OCI-LY3 (cell line): ENCODE results near the gene ZCCHC24.

Experiments used
- H2AFZ ChIP-seq: fragments of 200-600, 300-600 bp; shearing (Covaris generic); 2 replicates; pipeline ENCODE4 v1.6.0; 2014; ENCODE audit warnings: antibody characterized with exemption, low read depth, low read length
- H3K27ac ChIP-seq: fragments of 200-600, 300-600 bp; sonication (generic); 2 replicates; pipeline ENCODE4 v1.5.1; 2014; ENCODE audit warnings: mild to moderate bottlenecking, low read length, moderate library complexity, mixed read lengths
- H3K27me3 ChIP-seq: fragments of 200-600, 300-600 bp; sonication (generic); 2 replicates; pipeline ENCODE4 v1.6.1; 2014; ENCODE audit warnings: low read depth, low read length, mixed read lengths
- H3K36me3 ChIP-seq: fragments of 200-600, 300-600 bp; sonication (generic); replicated peaks from 2 replicates; pipeline ENCODE3; 2014; ENCODE audit warnings: low read depth, low read length, mixed read lengths
- H3K4me1 ChIP-seq: fragments of 300-600, 200-600 bp; sonication (generic); 2 replicates; pipeline ENCODE4 v1.6.1; 2014; ENCODE audit warnings: low read length, mixed read lengths
- H3K4me2 ChIP-seq: fragments of 200-600, 300-600 bp; sonication (generic); 2 replicates; pipeline ENCODE4 v1.6.1; 2014; ENCODE audit warnings: low read length, mixed read lengths
- H3K4me3 ChIP-seq: fragments of 300-600, 200-600 bp; sonication (generic); 2 replicates; pipeline ENCODE4 v1.5.1; 2014; ENCODE audit warnings: antibody characterized with exemption, mild to moderate bottlenecking, low read length, moderate library complexity
- H3K79me2 ChIP-seq: fragments of 300-600, 200-600 bp; shearing (Covaris generic); 2 replicates; pipeline ENCODE4 v1.6.1; 2014; ENCODE audit warnings: mild to moderate bottlenecking, low read length, mixed read lengths
- H3K9ac ChIP-seq: fragments of 300-600, 200-600 bp; shearing (Covaris generic); 2 replicates; pipeline ENCODE4 v1.6.0; 2014; ENCODE audit warnings: mild to moderate bottlenecking, low read length, moderate library complexity
- H3K9me3 ChIP-seq: fragments of 200-600, 300-600 bp; shearing (Covaris generic); 2 replicates; pipeline ENCODE4 v1.6.1; 2014; ENCODE audit warnings: low read length, mixed read lengths; ENCODE audit not compliant: insufficient read depth
- H4K20me1 ChIP-seq: fragments of 200-600, 300-600 bp; sonication (generic); 2 replicates; pipeline ENCODE4 v1.6.1; 2016; ENCODE audit warnings: low read length, mixed read lengths; ENCODE audit not compliant: insufficient read depth
- EZH2phosphoT487 ChIP-seq: fragments of 200-600 bp; shearing (Covaris generic); IDR thresholded peaks from 2 replicates; pipeline ENCODE4 v1.6.1; 2018; ENCODE audit warnings: antibody characterized with exemption, mixed run types, low read depth
- TF ChIP-seq, protein P1 (sequence below): fragments of 200-600, 300-600 bp; sonication (generic); IDR thresholded peaks from 2 replicates; pipeline ENCODE4 v1.5.1; 2014; ENCODE audit warnings: antibody characterized with exemption, low read length, low read depth

Gene ZCCHC24

DNA sequence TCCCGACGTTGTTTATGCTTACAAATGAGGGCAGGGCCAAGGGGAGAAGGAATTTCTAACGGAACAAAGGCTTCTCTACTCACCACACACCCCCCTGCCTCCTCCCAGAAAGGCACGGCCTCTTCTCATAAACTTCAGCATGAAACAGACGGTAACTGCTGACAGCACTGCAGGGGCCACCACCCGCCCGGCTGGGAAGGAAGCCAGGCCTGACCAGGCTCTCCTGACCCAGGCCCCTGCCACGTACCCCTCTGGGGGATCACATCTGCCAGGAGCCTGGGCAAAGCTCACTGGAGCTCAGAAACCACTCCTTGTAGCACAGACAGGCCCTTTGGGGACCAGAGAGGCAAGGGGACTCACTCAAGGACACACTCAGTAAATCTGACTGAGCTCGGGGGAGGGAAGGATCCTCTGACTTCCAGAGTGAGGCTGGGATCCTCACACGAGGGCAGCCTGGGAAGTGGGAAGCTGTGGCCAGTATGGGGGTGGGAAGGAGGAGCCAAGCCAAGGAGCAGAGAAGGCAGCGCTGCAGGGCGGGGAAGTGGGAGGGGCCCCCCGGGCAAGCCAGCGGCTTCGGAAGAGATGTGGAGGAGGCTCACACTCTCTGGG lies 46.1 kb downstream of the ZCCHC24 start:
- Histone ChIP-seq H3K79me2 (no peaks in the 10 kb centered on the region), H3K27ac (no peak overlapping the region), H3K4me3 (no peak overlapping the region), H2AFZ (no peak overlapping the region), H3K4me2 (no peak overlapping the region), H3K9me3 (no peaks in the 10 kb centered on the region), H3K9ac (no peak overlapping the region), H3K36me3 (no peaks in the 10 kb centered on the region), H3K4me1 (no peaks in the 10 kb centered on the region), H4K20me1 (no peaks in the 10 kb centered on the region), H3K27me3 (no peaks in the 10 kb centered on the region)
- no peak for TF ChIP-seq EZH2phosphoT487
- TF ChIP-seq, protein P1, sequence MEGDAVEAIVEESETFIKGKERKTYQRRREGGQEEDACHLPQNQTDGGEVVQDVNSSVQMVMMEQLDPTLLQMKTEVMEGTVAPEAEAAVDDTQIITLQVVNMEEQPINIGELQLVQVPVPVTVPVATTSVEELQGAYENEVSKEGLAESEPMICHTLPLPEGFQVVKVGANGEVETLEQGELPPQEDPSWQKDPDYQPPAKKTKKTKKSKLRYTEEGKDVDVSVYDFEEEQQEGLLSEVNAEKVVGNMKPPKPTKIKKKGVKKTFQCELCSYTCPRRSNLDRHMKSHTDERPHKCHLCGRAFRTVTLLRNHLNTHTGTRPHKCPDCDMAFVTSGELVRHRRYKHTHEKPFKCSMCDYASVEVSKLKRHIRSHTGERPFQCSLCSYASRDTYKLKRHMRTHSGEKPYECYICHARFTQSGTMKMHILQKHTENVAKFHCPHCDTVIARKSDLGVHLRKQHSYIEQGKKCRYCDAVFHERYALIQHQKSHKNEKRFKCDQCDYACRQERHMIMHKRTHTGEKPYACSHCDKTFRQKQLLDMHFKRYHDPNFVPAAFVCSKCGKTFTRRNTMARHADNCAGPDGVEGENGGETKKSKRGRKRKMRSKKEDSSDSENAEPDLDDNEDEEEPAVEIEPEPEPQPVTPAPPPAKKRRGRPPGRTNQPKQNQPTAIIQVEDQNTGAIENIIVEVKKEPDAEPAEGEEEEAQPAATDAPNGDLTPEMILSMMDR, result no peak

DNA sequence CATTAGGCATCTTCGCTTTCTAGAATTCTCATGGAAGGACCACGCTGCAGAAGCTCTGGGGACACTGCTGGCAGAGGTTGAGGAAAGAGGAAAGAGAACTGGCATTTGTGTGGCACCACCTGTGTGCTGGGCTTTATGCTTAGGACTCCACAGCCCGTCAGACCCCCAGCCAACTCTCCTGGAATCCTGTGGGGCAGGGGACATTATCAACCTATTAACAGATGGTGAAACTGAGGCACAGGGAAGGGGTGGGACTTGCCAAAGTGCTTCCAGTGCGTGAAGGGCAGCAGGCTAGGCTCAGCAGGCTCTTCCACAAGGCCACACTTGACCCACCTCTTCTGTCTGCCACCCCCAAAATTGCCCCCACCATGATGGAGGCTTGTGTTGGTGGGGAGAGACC lies 46.8 kb downstream of the ZCCHC24 start:
- Histone ChIP-seq H4K20me1 (no peaks in the 10 kb centered on the region), H2AFZ (no peak overlapping the region), H3K4me2 (no peak overlapping the region), H3K9ac (no peak overlapping the region), H3K36me3 (no peaks in the 10 kb centered on the region), H3K79me2 (no peaks in the 10 kb centered on the region), H3K27me3 (no peaks in the 10 kb centered on the region), H3K4me1 (no peaks in the 10 kb centered on the region), H3K9me3 (no peaks in the 10 kb centered on the region), H3K4me3 (no peak overlapping the region), H3K27ac (no peak overlapping the region)
- TF ChIP-seq, protein P1, result no peak
- no peak for TF ChIP-seq EZH2phosphoT487

GRCh38 chr10:79397575-79398303 lies 47.7 kb downstream of the ZCCHC24 start:
- no peak overlapping the region for H3K4me3 ChIP-seq
- no peaks in the 10 kb centered on the region for H3K79me2 ChIP-seq
- TF ChIP-seq EZH2phosphoT487, result no peak
- TF ChIP-seq, protein P1, result no peak
- H3K27me3 ChIP-seq, result no peaks in the 10 kb centered on the region
- no peaks in the 10 kb centered on the region for H3K36me3 ChIP-seq
- H3K9ac ChIP-seq, result no peak overlapping the region
- H3K4me2 ChIP-seq, result no peak overlapping the region
- H3K4me1 ChIP-seq, result no peaks in the 10 kb centered on the region
- no peaks in the 10 kb centered on the region for H3K9me3 ChIP-seq
- no peak overlapping the region for H2AFZ ChIP-seq
- H3K27ac ChIP-seq, result no peak overlapping the region
- H4K20me1 ChIP-seq, result no peaks in the 10 kb centered on the region

GRCh38 chr10:79397051-79397450 lies 48.4 kb downstream of the ZCCHC24 start:
- no peaks in the 10 kb centered on the region for H3K4me1 ChIP-seq
- no peak overlapping the region for H3K4me2 ChIP-seq
- H3K79me2 ChIP-seq, result no peaks in the 10 kb centered on the region
- no peaks in the 10 kb centered on the region for H4K20me1 ChIP-seq
- no peaks in the 10 kb centered on the region for H3K36me3 ChIP-seq
- no peaks in the 10 kb centered on the region for H3K9me3 ChIP-seq
- H3K9ac ChIP-seq, result no peak overlapping the region
- TF ChIP-seq, protein P1, result no peak
- no peak for TF ChIP-seq EZH2phosphoT487
- H3K27ac ChIP-seq, result no peak overlapping the region
- H3K4me3 ChIP-seq, result no peak overlapping the region
- no peak overlapping the region for H2AFZ ChIP-seq
- H3K27me3 ChIP-seq, result no peaks in the 10 kb centered on the region
